Measurements from ENCODE around the gene SHROOM3. TPM values are rescaled to one million over a fixed set of nuclear protein-coding genes. Genes with fewer than 3 reads are reported as not detected.

The SHROOM3 gene
- total and polyA plus RNA-seq, 2 donors from 2014 or later: 5.5 to 67.3 TPM

DNA sequence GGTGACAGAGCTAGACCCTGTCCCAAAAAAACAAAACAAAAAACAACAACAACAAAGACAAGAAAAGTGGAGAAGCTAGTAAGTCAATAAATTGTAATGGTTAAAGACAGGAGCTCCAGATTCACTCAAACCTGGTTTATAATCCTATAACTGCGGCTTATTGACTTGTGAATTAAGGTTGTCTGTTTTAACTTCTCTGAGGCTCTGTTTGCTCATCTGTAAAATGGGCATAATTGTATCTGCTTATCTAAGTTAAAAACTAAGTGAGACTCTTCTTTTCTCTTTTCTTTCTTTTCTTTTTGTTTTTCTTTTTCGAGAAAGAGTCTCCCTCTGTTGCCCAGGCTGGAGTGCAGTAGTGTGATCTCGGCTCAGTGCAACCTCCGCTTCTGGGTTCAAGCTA is 378.0 kb downstream of the SHROOM3 start:
- Histone ChIP-seq H3K27me3 (ENCODE audit: control insufficient read depth, insufficient read depth, low read length) (no peaks in the 10 kb centered on the region), H3K27ac (ENCODE audit: low read depth in 2 of 2, low read length in 2 of 2) (no peak overlapping the region), H3K9me3 (ENCODE audit: control insufficient read depth in 2 of 3, insufficient read depth in 1 of 3, low read length in 3 of 3) (no peaks in the 10 kb centered on the region), H3K4me3 (ENCODE audit: low read length in 3 of 3) (no peak overlapping the region), H3K36me3 (ENCODE audit: control insufficient read depth in 2 of 3, insufficient read depth in 3 of 3, low read length in 3 of 3) (no peaks in the 10 kb centered on the region), H3K9ac (ENCODE audit: low read length in 3 of 3) (no peak overlapping the region), H3K4me1 (ENCODE audit: control insufficient read depth in 2 of 3, insufficient read depth in 2 of 3, low read depth in 1 of 3, low read length in 3 of 3) (peaks cover 0 to 6% (median 3%) of the 10 kb centered on the region in 3 donors)
- intact Hi-C loops (cut with DNase I): no loop called here
- no peak for DNase-seq
- TF ChIP-seq, protein P1, sequence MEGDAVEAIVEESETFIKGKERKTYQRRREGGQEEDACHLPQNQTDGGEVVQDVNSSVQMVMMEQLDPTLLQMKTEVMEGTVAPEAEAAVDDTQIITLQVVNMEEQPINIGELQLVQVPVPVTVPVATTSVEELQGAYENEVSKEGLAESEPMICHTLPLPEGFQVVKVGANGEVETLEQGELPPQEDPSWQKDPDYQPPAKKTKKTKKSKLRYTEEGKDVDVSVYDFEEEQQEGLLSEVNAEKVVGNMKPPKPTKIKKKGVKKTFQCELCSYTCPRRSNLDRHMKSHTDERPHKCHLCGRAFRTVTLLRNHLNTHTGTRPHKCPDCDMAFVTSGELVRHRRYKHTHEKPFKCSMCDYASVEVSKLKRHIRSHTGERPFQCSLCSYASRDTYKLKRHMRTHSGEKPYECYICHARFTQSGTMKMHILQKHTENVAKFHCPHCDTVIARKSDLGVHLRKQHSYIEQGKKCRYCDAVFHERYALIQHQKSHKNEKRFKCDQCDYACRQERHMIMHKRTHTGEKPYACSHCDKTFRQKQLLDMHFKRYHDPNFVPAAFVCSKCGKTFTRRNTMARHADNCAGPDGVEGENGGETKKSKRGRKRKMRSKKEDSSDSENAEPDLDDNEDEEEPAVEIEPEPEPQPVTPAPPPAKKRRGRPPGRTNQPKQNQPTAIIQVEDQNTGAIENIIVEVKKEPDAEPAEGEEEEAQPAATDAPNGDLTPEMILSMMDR (IDR thresholded peaks at IDR 0.05; ENCODE audit: borderline replicate concordance, extremely low read depth, insufficient read depth): no peak
- no peak for FAIRE-seq

DNA sequence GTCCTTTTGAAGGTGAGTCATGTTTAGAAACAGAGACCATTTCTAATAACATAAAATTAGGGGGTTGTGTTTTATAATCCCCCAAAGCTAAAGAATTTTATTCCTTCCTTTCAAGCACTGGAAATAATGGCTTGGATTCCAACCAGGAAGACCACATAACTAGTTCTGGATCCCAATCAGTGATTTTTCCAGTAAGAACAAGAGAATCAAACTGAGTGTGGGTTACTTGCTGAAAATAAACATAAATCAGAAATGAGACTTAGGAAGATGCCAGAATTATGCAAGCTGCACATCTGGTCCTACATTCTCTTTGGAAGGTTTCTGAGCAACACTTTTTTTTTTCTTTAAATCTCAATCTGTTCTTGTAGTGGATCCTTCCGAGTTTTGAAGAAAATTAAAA is 386.6 kb downstream of the SHROOM3 start:
- no peaks in the 10 kb centered on the region for H3K9me3 ChIP-seq (ENCODE audit: control insufficient read depth in 2 of 3, insufficient read depth in 1 of 3, low read length in 3 of 3)
- TF ChIP-seq, protein P1 (IDR thresholded peaks at IDR 0.05; ENCODE audit: borderline replicate concordance, extremely low read depth, insufficient read depth): no peak
- no peak overlapping the region for H3K4me3 ChIP-seq (ENCODE audit: low read length in 3 of 3)
- no peaks in the 10 kb centered on the region for H3K27me3 ChIP-seq (ENCODE audit: control insufficient read depth, insufficient read depth, low read length)
- peaks cover 0 to 2% (median 0%) of the 10 kb centered on the region in 3 donors for H3K4me1 ChIP-seq (ENCODE audit: control insufficient read depth in 2 of 3, insufficient read depth in 2 of 3, low read depth in 1 of 3, low read length in 3 of 3)
- FAIRE-seq: no peak
- intact Hi-C loops (cut with DNase I): no loop called here
- no peaks in the 10 kb centered on the region for H3K36me3 ChIP-seq (ENCODE audit: control insufficient read depth in 2 of 3, insufficient read depth in 3 of 3, low read length in 3 of 3)
- H3K27ac ChIP-seq (ENCODE audit: low read depth in 2 of 2, low read length in 2 of 2): no peak overlapping the region
- no peak overlapping the region for H3K9ac ChIP-seq (ENCODE audit: low read length in 3 of 3)
- DNase-seq: no peak

DNA sequence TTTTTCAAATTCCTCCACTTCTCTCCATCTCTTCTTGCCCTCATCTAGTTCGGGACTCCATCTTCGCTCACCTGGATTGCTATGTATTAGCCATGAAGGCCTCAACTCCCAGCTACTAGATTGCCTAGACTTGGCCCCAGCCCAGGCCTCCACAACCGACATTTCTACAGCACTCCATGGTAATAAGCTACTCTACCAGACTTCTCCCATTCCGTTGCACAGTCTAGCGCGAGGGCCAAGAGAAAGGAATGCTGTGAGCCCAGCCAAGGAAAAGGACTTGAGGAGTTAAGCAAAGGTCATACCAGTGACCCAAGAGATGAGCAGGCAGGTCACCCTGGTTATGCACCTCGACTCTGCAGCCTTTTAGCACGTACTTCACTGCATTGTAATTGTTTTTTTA is 387.3 kb downstream of the SHROOM3 start:
- FAIRE-seq (no peak), DNase-seq (no peak)
- no peaks in the 10 kb centered on the region for H3K27me3 ChIP-seq (ENCODE audit: control insufficient read depth, insufficient read depth, low read length)
- intact Hi-C loops (cut with DNase I): no loop called here
- no peak overlapping the region for H3K9ac ChIP-seq (ENCODE audit: low read length in 3 of 3)
- H3K27ac ChIP-seq (ENCODE audit: low read depth in 2 of 2, low read length in 2 of 2): no peak overlapping the region
- H3K36me3 ChIP-seq (ENCODE audit: control insufficient read depth in 2 of 3, insufficient read depth in 3 of 3, low read length in 3 of 3): no peaks in the 10 kb centered on the region
- H3K9me3 ChIP-seq (ENCODE audit: control insufficient read depth in 2 of 3, insufficient read depth in 1 of 3, low read length in 3 of 3): no peaks in the 10 kb centered on the region
- TF ChIP-seq, protein P1 (IDR thresholded peaks at IDR 0.05; ENCODE audit: borderline replicate concordance, extremely low read depth, insufficient read depth): no peak
- H3K4me1 ChIP-seq (ENCODE audit: control insufficient read depth in 2 of 3, insufficient read depth in 2 of 3, low read depth in 1 of 3, low read length in 3 of 3): peaks cover 0 to 2% (median 0%) of the 10 kb centered on the region in 3 donors
- no peak overlapping the region for H3K4me3 ChIP-seq (ENCODE audit: low read length in 3 of 3)

DNA sequence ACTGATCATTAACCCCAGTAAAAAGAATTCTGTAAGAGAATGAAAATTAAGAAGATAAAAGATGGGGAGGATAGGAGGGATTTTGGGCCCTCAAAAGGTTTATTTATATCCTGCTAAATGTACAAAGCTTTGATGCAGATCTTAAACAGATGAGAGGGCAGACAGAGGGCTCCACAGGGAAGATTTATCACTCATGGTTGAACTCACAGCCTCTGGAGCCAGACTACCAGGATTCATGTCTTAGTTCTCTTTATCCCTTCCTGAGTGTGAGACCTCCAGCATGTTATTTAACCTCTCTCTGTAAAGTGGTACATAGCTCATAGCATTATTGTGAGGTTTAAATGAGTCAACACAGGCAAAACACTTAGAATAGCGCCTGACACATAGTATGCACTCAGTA is 388.5 kb downstream of the SHROOM3 start:
- no peak for FAIRE-seq
- Histone ChIP-seq H3K27ac (ENCODE audit: low read depth in 2 of 2, low read length in 2 of 2) (no peak overlapping the region), H3K27me3 (ENCODE audit: control insufficient read depth, insufficient read depth, low read length) (no peaks in the 10 kb centered on the region), H3K9ac (ENCODE audit: low read length in 3 of 3) (no peak overlapping the region), H3K4me3 (ENCODE audit: low read length in 3 of 3) (no peak overlapping the region), H3K36me3 (ENCODE audit: control insufficient read depth in 2 of 3, insufficient read depth in 3 of 3, low read length in 3 of 3) (no peaks in the 10 kb centered on the region), H3K9me3 (ENCODE audit: control insufficient read depth in 2 of 3, insufficient read depth in 1 of 3, low read length in 3 of 3) (no peaks in the 10 kb centered on the region), H3K4me1 (ENCODE audit: control insufficient read depth in 2 of 3, insufficient read depth in 2 of 3, low read depth in 1 of 3, low read length in 3 of 3) (peaks cover 0 to 2% (median 0%) of the 10 kb centered on the region in 3 donors)
- TF ChIP-seq, protein P1 (IDR thresholded peaks at IDR 0.05; ENCODE audit: borderline replicate concordance, extremely low read depth, insufficient read depth): no peak
- peak in 3 of 5 donors; percentile 71 to 91 (median 90) for DNase-seq
- intact Hi-C loops (cut with DNase I): no loop called here

Measured in kidney (tissue), 14 donors.